ENCODE data around the gene ETFB.

ETFB gene

GRCh38 chr19:51372649-51373504, 6.7 kb upstream of the ETFB start, which contains the start of gene NKG7:
Gene NKG7 (minus strand): TSS chr19:51372654. CDS start chr19:51372535, 119 bp downstream.
- peak; percentile 83 for DNase-seq (ENCODE audit: low read depth)

GRCh38 chr19:51372021-51372648, 5.9 kb upstream of the ETFB start:
- no peak for DNase-seq (ENCODE audit: low read depth)

- DNase-seq (ENCODE audit: low read depth): no peak
Measured at GRCh38 chr19:51371186-51371690, 5.0 kb upstream of the ETFB start.

GRCh38 chr19:51370230-51370629, 4.0 kb upstream of the ETFB start:
- DNase-seq (ENCODE audit: low read depth): no peak

GRCh38 chr19:51368366-51369282, 2.4 kb upstream of the ETFB start, which contains the start of gene CLDND2:
Gene CLDND2 (minus strand): TSS chr19:51369003. CDS start chr19:51368577, 426 bp downstream.
- DNase-seq (ENCODE audit: low read depth): no peak

- peak; percentile 98 for DNase-seq (ENCODE audit: low read depth)
Measured at GRCh38 chr19:51367565-51368365, 1.6 kb upstream of the ETFB start.

- DNase-seq (ENCODE audit: low read depth): no peak
Measured at GRCh38 chr19:51367255-51367564, 1.0 kb upstream of the ETFB start.

- DNase-seq (ENCODE audit: low read depth): peak; percentile 92
Measured at GRCh38 chr19:51366389-51367254, 434 bp upstream of the ETFB start.

GRCh38 chr19:51365211-51365964, 800 bp downstream of the ETFB start:
- DNase-seq (ENCODE audit: low read depth): no peak

- DNase-seq (ENCODE audit: low read depth): no peak
Measured at GRCh38 chr19:51364200-51365106, 1.7 kb downstream of the ETFB start.

GRCh38 chr19:51361239-51361638, 4.9 kb downstream of the ETFB start:
- DNase-seq (ENCODE audit: low read depth): no peak

GRCh38 chr19:51359294-51359693, 6.9 kb downstream of the ETFB start:
- DNase-seq (ENCODE audit: low read depth): no peak

GRCh38 chr19:51357952-51358351, 8.2 kb downstream of the ETFB start:
- DNase-seq (ENCODE audit: low read depth): no peak

- no peak for DNase-seq (ENCODE audit: low read depth)
Measured at GRCh38 chr19:51356159-51356801, 9.9 kb downstream of the ETFB start.

GRCh38 chr19:51354742-51355148, 11.4 kb downstream of the ETFB start:
- no peak for DNase-seq (ENCODE audit: low read depth)

- DNase-seq (ENCODE audit: low read depth): no peak
Measured at GRCh38 chr19:51354103-51354741, 12.0 kb downstream of the ETFB start.

- no peak for DNase-seq (ENCODE audit: low read depth)
Measured at GRCh38 chr19:51352783-51353360, 13.3 kb downstream of the ETFB start.
